Spleen (tissue), 11 donors: ENCODE data around the gene TPST1. TPM values are rescaled to one million over a fixed set of nuclear protein-coding genes. Genes with fewer than 3 reads are reported as not detected.

Experiments
- DNase-seq: peaks from one replicate; pipeline ENCODE4 v3.0.0-alpha.2; 2020
- H3K27ac ChIP-seq, 8 donors: fragments of 200-600 bp; sonication (generic) in 7 of 8; 1 replicate in 4 of 8; 2 replicates in 4 of 8; pipeline versions ENCODE4 v1.5.0 to v1.8.0; 2016 to 2021; ENCODE audit warnings: inconsistent platforms in 4 of 8, mild to moderate bottlenecking in 4 of 8, moderate library complexity in 1 of 8
- H3K27me3 ChIP-seq, 7 donors: fragments of 200-600 bp; sonication (generic) in 6 of 7; replicated peaks in 1 of 7; 1 replicate in 4 of 7; 2 replicates in 3 of 7; pipeline versions ENCODE4 v1.5.0 to v1.8.0; 2016 to 2021; ENCODE audit warnings: inconsistent platforms in 3 of 7, mild to moderate bottlenecking in 1 of 7
- H3K36me3 ChIP-seq, 6 donors: fragments of 200-600 bp; sonication (generic) in 5 of 6; 1 replicate in 4 of 6; 2 replicates in 2 of 6; pipeline versions ENCODE4 v1.5.0 to v1.8.0; 2016 to 2021; ENCODE audit warnings: inconsistent platforms in 2 of 6
- H3K4me1 ChIP-seq, 6 donors: fragments of 200-600 bp; sonication (generic) in 5 of 6; 1 replicate in 3 of 6; 2 replicates in 3 of 6; pipeline versions ENCODE4 v1.5.0 to v1.8.0; 2016 to 2021; ENCODE audit warnings: inconsistent platforms in 3 of 6
- H3K4me3 ChIP-seq, 8 donors: fragments of 200-600 bp; sonication (generic) in 7 of 8; 1 replicate in 4 of 8; 2 replicates in 4 of 8; pipeline versions ENCODE4 v1.5.0 to v1.8.0; 2016 to 2021; ENCODE audit warnings: inconsistent platforms in 4 of 8, mild to moderate bottlenecking in 4 of 8, moderate library complexity in 2 of 8
- H3K9me3 ChIP-seq, 8 donors: fragments of 200-600 bp; sonication (generic) in 7 of 8; 1 replicate in 4 of 8; 2 replicates in 4 of 8; pipeline versions ENCODE4 v1.5.0 to v1.8.0; 2016 to 2021; ENCODE audit warnings: inconsistent platforms in 4 of 8
- POLR2A ChIP-seq, 3 donors: fragments of 450-650 bp; IDR thresholded peaks; one replicate each; pipeline ENCODE4 v1.5.1; 2017; ENCODE audit warnings: antibody characterized with exemption in 3 of 3, mild to moderate bottlenecking in 1 of 3
- POLR2AphosphoS5 ChIP-seq, 3 donors: sonication (generic); formaldehyde crosslinking; IDR thresholded peaks; one replicate each; pipeline ENCODE4 v1.5.1; 2017; ENCODE audit warnings: antibody characterized with exemption in 3 of 3
- WGBS, 5 donors: extraction: QIAGEN DNeasy Blood & Tissue Kit in 3 of 5; methylation state at CpG; one replicate each; pipeline versions ENCODE4 v1.1.5 to v1.1.7; 2013 to 2018; 5-methylcytosine and 5-hydroxymethylcytosine counted together
- intact Hi-C: fragments of 100-400 bp; cut with DNase I; formaldehyde crosslinking; loops from one replicate; pipeline ENCODE4 v1.15.0; 2023; ENCODE audit warnings: low total_unique reads
- polyA plus RNA-seq, 3 donors: library from polyadenylated mRNA; stranded (reverse); fragments of 200-250 nt; gene quantifications; one replicate each; pipeline ENCODE4 v1.2.1, GENCODE V29; 2013
- total RNA-seq, 7 donors: library from RNA; depleted of rRNA in 3 of 7; stranded (reverse); fragments of >200 nt in 3 of 7; fragmentation: NEBNext Ultra II Directional in 4 of 7; extraction: Animal tissue kit (Norgen Biotek cat#: 25700) in 4 of 7; gene quantifications; one replicate each; pipeline versions ENCODE4 v1.1.0 to v1.2.1, GENCODE V29; 2016 to 2021
- TF ChIP-seq, protein P1 (sequence below), 11 experiments: fragments of 200-600 bp in 7 of 11; fragments of 450-650 bp in 4 of 11; sonication (generic) in 4 of 11; IDR thresholded peaks in 8 of 11; conservative IDR thresholded peaks in 3 of 11; 1 replicate in 7 of 11; 2 replicates in 4 of 11; pipeline versions ENCODE4 v1.4.0 to v1.8.0; 2016 to 2021; ENCODE audit warnings: antibody characterized with exemption in 11 of 11, inconsistent platforms in 4 of 11, mild to moderate bottlenecking in 1 of 11
- donor health status: healthy with polysubstance abuse.
- donor health status: DM: no; HTN: no; CAD: no; lungs with moderate emphysema.
- donor health status: DM: no; HTN: no; CAD: no.
- donor health status: Bipolar disorder and iron deficiency.
- donor health status: healthy.
- donor health status: DM: no; HTN: no; CAD: no.
- donor health status: DM: yes; HTN: yes; CAD: no.

TPST1 gene
- total and polyA plus RNA-seq, 10 donors = 4.8 to 58.5 (median 27.1) TPM

DNA sequence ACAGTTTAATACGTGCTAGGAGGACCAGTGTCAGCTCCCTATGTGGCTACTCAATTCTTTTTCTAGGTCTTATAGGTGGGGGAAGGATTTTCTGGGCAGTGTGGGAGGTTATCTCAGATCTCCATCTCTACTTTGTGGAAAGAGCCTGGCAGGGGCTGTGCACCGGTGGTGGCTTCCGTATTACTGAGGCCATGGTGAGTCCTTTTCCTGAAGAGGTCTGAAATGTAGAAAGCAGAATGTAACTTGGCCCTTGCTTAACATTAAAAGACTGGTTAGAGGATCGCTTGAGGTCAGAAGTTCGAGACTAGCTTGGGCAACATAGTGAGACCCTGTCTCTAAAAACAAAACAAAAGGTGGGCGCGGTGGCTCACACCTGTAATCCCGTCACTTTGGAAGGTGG lies 2.7 kb upstream of the TPST1 start:
- 36 to 59% (median 44%) methylated on average over 8 of the region's 8 CpGs for WGBS, 5 donors
- intact Hi-C loops = no loop called here
- peaks cover 0 to 33% (median 27%) of the 10 kb centered on the region in 6 donors for H3K4me1 ChIP-seq
- H3K27ac ChIP-seq = no peak overlapping the region
- H3K9me3 ChIP-seq = no peaks in the 10 kb centered on the region
- DNase-seq = peak; percentile 12
- H3K36me3 ChIP-seq = no peaks in the 10 kb centered on the region
- no peak overlapping the region for H3K4me3 ChIP-seq
- no peak for TF ChIP-seq POLR2AphosphoS5 (IDR thresholded peaks at IDR 0.05)
- H3K27me3 ChIP-seq = peaks cover 0 to 32% (median 0%) of the 10 kb centered on the region in 7 donors

DNA sequence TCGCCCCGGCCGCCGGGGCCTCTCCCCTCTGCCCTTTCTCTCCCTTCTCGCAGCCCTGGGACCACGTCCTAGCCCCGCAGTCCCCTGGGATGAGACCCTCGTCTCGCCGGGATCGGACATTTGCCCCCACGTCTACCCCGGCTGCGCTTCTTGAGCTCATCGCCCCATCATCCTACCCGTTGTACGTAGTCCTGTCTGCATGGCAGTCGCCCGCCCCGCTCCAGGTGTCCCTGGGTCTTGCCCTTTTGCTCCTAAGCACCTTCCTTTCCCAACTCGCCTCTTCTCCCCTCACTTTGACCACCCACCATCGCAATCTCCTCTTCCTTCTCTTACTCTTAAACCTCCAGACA lies 582 bp downstream of the TPST1 start:
- WGBS, 5 donors = 7 to 14% (median 9%) methylated on average over 19 to 22 of the region's 22 CpGs
- TF ChIP-seq POLR2AphosphoS5 (IDR thresholded peaks at IDR 0.05) (no peak), POLR2A (IDR thresholded peaks at IDR 0.05) (no peak)
- TF ChIP-seq, protein P1, sequence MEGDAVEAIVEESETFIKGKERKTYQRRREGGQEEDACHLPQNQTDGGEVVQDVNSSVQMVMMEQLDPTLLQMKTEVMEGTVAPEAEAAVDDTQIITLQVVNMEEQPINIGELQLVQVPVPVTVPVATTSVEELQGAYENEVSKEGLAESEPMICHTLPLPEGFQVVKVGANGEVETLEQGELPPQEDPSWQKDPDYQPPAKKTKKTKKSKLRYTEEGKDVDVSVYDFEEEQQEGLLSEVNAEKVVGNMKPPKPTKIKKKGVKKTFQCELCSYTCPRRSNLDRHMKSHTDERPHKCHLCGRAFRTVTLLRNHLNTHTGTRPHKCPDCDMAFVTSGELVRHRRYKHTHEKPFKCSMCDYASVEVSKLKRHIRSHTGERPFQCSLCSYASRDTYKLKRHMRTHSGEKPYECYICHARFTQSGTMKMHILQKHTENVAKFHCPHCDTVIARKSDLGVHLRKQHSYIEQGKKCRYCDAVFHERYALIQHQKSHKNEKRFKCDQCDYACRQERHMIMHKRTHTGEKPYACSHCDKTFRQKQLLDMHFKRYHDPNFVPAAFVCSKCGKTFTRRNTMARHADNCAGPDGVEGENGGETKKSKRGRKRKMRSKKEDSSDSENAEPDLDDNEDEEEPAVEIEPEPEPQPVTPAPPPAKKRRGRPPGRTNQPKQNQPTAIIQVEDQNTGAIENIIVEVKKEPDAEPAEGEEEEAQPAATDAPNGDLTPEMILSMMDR (IDR thresholded peaks at IDR 0.05 in 8 of 11, conservative IDR thresholded peaks at IDR 0.05 in 3 of 11) = no peak
- Histone ChIP-seq H3K27ac (peak overlapping the region; percentile 68 to 96 (median 82)), H3K9me3 (no peaks in the 10 kb centered on the region), H3K27me3 (peaks cover 0 to 30% (median 0%) of the 10 kb centered on the region in 7 donors), H3K36me3 (peaks cover 0 to 13% (median 0%) of the 10 kb centered on the region in 6 donors), H3K4me3 (peak overlapping the region; percentile 68 to 90 (median 82)), H3K4me1 (peaks cover 0 to 50% (median 40%) of the 10 kb centered on the region in 6 donors)
- no peak for DNase-seq
- intact Hi-C loops = no loop called here

DNA sequence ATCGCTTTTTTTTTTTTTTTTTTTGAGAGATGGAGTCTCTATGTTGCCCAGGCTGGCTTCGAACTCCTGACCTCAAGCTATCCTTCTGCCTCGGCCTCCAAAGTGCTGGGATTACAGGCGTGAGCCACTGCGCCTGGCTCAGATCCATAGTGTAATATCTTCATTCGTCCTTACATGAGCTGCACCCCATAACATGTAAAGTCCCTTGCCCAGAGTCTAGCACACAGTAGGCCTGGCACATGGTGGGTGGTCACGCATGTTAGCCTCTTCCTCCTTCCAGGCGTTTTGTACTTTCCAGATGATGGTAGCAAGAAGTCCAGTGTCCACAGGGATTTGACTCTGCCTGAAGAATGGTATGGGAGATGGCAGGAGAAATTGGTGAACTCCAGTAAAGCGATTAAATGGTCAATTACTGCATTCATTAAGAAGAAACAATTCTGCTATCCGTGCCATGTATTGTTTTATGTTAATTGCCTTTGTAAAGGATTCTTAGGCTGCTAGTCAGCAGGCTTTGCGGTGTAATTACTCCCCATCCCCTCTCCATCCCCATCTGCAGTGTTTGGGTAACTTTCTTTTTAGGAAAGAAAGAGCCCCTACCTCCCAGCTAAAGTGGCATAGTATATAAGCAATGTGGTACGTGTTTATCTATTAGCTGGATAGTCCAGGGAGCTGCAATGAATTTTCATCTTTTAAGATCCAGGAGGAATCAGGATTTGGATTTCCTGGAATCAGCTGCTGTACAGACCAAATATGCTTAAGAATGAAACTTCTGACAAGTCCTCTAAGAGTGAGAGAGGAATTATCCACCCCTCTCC lies 1.2 kb downstream of the TPST1 start:
- Histone ChIP-seq H3K4me1 (peaks cover 0 to 51% (median 40%) of the 10 kb centered on the region in 6 donors), H3K27me3 (peaks cover 0 to 27% (median 0%) of the 10 kb centered on the region in 7 donors), H3K27ac (peak overlapping the region in 7 of 8 donors; percentile 68 to 96 (median 83)), H3K4me3 (peak overlapping the region; percentile 68 to 90 (median 82)), H3K9me3 (no peaks in the 10 kb centered on the region), H3K36me3 (peaks cover 0 to 19% (median 0%) of the 10 kb centered on the region in 6 donors)
- WGBS, 5 donors = 52 to 66% (median 65%) methylated on average over 11 to 12 of the region's 12 CpGs
- TF ChIP-seq, protein P1 (IDR thresholded peaks at IDR 0.05 in 8 of 11, conservative IDR thresholded peaks at IDR 0.05 in 3 of 11) = no peak
- no peak for TF ChIP-seq POLR2AphosphoS5 (IDR thresholded peaks at IDR 0.05)
- no peak for TF ChIP-seq POLR2A (IDR thresholded peaks at IDR 0.05)
- DNase-seq = peak; percentile 19
- intact Hi-C loops = no loop called here

DNA sequence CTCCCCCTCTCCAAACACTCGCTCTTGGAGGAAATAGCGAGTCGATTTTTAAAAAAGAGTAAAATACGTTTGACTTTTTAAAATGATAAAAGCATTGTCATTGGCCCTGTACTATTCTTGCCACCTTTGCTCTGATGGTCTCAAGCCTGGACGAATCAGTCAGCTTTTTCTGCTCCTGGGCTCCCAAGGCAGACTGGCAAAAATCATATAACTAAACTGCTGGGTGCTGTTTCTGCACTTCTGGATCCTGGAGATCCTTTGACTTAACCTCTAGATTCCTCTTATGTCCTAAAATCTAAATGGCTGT lies 1.8 kb downstream of the TPST1 start:
- Histone ChIP-seq H3K4me1 (peaks cover 0 to 57% (median 40%) of the 10 kb centered on the region in 6 donors), H3K9me3 (no peaks in the 10 kb centered on the region), H3K27me3 (peaks cover 0 to 27% (median 0%) of the 10 kb centered on the region in 7 donors), H3K36me3 (peaks cover 0 to 19% (median 0%) of the 10 kb centered on the region in 6 donors), H3K27ac (peak overlapping the region in 4 of 8 donors; percentile 82 to 96 (median 88)), H3K4me3 (peak overlapping the region in 6 of 8 donors; percentile 15 to 90 (median 81))
- DNase-seq = no peak
- WGBS, 5 donors = 17 to 34% (median 20%) methylated on average over 5 of the region's 5 CpGs
- intact Hi-C loops = no loop called here
- TF ChIP-seq, protein P1 (IDR thresholded peaks at IDR 0.05 in 8 of 11, conservative IDR thresholded peaks at IDR 0.05 in 3 of 11) = no peak
- TF ChIP-seq POLR2AphosphoS5 (IDR thresholded peaks at IDR 0.05) = no peak
- TF ChIP-seq POLR2A (IDR thresholded peaks at IDR 0.05) = no peak
